Activated T-cell treated with anti-CD3 and anti-CD28 coated beads for 4 hours (primary cell): ENCODE data around the gene GALM.
A peak's percentile ranks its signal among the peaks of the same experiment; 100 is the strongest.
"Not testable (repeated sequence)": the region's sequence is repeated elsewhere in the genome, so short reads cannot be mapped to it uniquely, and the experiment has no call there.

Experiments
- DNase-seq: peaks from one replicate; pipeline ENCODE4 v3.0.0-alpha.2; 2020

Gene GALM

DNA sequence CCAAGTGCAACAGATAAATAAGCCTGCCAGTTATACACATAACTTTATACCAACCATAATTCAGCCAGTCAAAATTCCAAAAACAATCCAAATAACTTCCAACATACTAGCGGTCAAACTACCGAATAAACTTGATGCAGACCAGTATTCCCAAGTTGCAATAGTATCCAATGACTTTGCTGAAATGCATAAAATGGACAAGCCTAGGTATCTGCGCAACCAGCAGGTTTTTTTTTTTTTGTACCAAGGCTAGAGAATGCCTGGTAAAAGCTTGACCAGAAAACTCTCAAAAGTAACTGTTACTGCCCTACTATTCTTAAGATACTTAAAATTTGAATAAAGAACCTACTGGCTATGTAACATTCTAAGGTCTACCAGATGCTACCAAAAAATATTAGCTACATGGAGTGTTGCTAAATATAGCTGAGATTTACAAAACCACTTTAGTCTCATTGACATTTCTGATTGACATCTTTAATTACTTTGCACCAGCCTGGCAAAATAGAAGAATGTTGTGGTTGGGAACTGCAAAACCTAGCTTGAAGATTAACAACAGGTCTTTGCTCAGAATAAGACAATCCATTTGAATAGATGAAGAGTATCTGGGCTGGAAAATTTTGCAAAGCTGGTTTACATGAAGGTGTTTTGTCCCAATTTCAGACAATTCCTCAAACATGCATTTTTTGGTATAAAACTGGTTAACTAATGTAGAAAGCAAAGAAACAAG, 77.9 kb downstream of the GALM start:
- no peak for DNase-seq

DNA sequence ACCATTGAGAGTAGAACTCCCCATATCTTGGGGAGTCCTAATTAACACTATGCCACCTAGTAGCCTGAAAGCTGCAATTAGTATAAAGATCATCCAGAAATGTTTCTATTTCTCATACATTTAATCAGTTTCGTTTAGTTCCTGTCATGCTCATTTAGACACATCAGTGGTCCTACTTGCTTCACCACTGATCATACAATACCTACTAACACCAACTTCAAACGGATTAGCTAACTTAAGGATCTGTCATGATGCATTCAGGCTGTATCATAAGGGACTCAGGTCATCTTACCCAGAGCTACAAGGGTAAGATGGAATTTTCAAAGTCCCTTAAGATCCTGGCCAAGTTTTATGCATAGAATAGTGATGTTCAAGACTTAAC, 78.5 kb downstream of the GALM start:
- no peak for DNase-seq

DNA sequence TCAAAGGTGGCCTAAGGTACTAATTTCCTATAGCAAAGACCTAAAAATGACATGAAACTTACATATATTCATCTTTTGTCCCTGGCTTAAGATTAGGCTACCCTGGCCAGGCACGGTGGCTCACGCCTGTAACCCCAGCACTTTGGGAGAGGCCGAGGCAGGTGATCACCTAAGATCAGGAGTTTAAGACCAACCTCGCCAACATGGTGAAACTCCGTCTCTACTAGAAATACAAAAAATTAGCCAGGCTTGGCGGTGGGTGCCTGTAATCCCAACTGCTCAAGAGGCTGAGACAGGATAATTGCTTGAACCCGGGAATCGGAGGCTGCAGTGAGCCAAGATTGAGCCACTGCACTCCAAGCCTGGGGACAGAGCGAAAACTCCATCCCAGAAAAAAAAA, 79.4 kb downstream of the GALM start:
- DNase-seq, result no peak

DNA sequence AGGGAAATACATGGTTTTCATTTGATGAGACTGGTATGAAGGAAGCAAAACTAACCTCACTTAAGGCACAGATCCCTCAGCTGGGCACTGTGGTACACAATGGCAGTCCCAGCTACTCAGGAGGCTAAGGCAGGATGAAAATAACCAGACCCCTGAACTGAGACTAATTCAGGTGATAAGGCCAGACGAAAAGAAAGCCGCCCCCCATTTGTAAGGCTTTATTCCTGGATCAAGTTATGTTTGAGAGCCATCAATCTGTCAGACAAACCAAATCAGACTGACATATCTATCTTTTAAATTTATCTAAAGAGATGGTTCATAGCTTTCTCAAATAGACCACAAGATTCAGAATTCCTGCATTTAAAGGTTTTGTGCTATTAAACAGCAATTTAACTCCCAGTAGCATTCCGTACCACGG, 81.1 kb downstream of the GALM start:
- DNase-seq, result no peak

DNA sequence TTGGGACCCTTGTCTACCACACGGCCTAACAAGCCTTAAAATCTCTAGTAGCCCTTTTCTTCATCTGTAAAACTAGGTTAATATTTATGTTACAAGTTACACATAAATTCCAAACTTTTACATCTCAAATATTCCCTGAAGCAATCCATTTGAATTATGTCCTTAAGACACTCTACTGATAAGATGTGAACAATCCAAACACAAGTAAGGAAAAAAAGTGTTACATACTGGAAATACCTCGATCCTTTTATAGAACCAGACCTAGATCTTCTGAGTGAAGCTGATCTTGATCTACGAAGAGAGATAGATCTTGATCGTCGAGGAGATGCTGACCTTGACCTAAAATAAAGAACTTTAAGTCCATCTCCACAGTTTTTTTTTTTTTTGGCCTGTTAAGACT, 81.9 kb downstream of the GALM start:
- DNase-seq, result no peak

DNA sequence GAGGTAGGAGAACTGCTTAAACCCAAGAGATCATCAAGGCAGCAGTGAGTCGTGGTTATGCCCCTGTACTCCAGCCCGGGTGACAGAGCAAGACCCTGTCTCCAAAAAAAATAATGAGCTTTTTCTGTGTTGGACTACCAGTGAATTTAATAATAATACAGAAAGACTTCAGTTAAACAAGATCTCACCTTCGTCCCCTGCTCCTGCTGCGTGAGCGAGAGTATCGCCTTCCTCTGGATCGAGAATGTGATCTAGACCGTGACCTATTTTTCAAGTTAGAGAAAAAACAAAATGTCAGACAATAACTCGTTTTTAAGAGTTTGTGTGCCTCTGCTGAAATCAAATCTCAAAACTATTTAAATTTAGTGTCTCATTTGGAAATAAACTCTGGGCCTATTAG, 82.5 kb downstream of the GALM start:
- no peak for DNase-seq

DNA sequence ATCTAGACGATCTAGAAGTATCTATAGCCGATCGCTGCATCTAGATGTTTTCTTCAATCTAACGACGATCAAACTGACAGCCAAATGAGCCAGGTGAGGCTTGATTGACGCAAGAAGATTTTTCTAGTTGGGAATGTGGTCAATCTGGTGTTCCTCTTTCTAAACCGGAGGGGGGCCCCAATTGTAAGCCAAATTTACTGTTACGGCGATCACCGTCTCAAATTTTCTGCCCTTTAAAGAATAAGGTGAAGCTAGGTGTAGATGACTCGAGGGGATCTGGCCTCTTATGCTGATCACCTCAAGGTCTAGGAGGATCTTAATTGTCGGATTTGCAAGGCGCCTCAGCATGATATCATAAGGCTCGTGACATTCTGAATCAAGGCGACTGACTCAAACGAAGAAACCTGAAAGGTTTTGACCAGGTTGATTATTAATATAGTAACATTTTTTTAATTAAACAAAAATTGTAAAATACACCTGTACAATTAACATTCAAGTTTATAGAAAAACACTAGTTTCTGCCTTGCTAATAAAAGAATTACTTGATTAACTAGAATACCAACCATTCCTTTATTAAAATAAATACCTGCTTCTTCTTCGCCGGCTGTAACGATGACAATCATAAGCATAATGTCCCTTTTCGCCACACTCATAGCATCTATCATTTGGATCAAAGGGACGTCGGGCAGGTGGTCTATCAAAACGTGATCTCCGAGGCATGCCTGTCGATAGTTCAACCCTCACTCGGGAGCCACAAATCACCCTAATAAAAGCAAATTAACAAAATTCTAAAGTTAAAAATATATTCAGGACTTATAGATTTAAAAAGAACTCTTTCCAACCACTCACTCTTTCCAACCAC, 83.3 kb downstream of the GALM start:
- DNase-seq, result no peak

DNA sequence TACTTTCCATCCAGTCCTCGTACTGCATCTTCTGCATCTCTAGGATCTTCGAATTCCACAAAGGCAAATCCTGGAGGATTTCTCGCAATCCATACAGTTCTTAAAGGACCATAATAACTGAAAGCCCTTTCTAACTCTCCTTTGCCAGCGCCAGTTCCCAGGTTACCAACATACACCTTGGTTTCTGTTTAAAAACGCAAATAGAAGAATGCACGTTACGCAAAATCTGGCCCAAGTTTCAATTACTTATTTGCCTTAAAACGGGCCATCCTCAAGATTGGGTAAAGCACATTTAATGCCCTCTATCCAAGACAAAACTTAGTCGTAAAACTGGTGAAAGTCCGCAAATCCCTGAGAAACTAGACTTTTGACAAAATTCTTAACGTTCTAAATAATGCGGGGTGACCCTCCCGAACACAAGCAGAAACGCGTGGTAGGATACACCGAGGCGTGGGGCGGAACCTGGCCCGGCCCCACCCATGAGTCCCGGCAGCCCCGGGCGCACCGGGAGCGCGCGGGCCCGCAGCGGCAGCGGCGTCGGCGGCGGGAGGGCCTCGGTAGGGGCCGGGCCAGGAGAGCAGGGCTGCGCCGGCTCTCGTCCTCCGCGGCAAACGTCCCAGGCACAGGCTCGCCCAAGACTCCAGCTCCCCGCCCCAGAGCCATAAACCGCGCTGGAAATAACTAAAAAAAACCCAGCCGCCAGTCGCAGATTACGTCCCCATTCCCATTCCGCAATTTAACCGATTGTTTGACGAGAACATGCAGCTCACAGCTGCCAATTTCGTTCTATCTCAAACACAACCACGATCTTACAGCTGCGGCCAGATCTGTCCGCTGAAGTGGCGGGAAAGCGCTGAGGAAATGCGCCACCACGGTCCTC, 84.3 kb downstream of the GALM start:
- peak; percentile 33 for DNase-seq

DNA sequence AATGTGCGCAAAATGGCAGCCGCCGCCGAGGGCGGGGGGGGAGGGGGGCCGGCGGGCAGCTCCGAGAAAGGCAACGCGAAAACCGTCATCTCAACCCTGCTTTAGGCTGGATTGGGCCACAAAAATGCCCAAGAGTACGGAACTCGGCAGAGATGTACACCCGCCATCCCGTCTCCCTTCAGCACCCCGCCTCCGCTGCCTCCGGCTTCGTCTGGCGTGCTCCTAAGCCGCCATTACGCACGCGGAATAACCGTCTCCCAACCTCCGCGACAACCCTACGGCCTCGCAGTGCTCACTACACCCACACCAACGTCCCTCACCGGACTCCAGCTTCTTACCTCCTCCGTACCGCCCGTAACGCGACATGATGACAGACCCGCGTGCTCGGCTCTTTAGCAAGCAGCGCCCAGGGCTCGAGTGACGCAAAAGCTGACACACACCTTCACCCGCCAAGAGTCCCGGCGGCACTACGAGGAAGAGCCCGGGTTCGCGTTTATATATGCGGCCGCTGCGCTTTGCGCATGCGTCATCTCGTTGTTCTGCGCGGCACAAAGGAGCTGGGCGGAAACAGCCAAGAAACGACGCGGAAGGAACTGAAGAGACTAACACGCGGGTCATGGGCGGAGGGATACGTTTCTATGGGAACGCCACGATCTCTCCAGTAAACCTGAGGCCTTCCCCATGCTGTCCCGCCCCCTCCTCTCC, 85.1 kb downstream of the GALM start, which contains the start of gene SRSF7:
TSS of gene SRSF7 (minus strand) at position 471 of the 705 bp plus-strand sequence. CDS start at position 366, 105 bp downstream.
- DNase-seq, result peak; percentile 98

DNA sequence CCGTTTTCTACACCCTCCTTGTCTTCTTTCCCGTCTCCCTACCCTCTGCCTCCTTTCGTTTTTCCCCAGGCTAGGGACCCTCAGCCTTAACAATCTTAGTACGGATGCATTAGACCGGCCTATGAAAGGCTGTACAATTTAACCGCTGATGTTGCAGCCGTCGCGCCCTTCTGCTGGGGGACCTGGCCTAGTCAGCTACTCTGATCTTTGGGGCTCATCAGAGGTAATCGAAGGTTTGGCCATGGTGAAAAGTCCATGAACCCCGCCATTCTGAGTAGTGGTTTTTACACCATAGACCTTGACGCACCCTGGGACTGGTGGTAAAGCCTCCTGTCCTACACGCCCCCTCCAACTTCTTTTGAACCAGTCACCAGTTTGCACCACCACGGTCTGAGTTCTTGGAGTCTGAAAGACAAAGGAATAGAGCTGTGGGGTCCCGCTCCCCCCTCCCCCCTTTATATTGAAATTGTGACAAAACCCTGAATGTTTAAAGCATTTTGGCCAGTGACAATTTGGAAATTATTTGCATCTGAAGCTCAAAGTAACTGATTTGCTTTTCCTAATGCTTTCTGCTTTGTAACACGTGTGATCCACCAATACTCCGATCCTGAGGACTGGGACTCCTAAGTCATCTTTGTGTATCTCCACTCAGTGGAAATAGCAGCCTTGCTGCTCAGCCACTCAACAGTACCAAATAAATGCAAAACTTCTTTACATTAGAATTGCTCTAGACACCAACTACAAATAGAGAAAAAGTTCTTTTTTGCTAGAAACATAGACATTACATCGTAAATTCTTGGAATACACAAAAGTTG, 85.9 kb downstream of the GALM start:
- DNase-seq, result no peak

DNA sequence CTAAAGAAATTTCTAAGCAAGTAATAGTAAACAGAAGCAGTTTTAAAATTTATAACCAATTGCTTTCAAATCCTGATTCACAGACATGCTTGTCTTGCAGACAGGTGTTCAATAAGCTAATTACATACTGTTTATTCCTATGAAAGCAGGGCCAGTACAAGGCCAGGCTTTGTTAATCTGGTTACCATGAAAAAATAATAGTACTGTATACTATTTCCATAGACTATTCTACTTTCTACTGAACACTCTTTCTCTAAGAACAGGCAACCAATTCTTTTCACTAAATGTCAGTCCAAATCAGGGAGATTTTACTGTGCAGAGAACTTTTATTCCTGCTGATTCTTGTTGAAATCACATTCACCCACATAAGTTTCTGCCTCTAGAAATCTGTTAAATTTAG, 88.1 kb downstream of the GALM start:
- no peak for DNase-seq

DNA sequence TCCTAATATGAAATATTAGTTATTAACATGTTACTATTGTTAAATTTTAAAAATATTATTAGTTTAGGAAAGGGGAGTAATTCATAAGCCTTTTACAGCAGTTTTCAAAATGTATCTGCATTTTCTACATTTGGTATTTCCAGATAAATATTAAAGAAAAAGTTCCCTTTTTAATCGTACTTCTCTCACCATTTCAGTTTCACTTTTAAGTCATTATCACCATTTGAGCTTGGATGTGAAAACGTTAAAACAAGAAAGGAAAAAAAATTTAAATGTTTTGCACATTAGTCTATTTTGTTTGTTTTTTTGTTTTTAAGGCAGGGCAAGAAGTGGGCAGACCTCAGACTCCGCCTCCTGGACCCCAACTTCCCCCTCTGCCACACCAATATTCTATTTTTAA, 88.6 kb downstream of the GALM start:
- DNase-seq, result no peak

DNA sequence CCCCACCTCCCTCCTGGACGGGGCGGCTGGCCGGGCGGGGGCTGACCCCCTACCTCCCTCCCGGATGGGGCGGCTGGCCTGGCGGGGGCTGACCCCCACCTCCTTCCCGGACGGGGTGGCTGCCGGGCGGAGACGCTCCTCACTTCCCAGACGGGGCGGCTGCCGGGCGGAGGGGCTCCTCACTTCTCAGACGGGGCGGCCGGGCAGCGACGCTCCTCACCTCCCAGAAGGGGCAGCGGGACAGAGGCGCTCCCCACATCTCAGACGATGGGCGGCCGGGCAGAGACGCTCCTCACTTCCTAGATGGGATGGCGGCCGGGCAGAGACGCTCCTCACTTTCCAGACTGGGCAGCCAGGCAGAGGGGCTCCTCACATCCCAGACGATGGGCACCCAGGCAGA, 90.0 kb downstream of the GALM start:
- not testable (repeated sequence) for DNase-seq

DNA sequence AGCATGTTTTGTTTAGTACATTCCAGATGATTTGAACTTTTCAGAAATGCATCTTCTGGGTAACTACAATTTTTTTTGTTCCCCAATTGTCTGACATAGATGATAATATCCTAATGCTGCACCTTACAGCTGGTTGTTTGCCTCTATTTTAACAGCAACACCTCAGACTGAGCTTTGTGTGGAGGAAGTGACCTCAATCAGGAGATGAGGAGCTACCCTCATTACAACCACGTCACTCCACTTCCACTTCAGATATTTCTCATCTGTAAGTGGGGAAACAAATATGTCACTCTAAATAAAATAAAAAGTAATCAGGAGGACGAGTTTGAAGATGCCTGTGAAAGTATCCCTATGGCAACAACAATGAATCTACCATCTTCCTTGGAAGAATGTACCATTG, 97.3 kb downstream of the GALM start:
- no peak for DNase-seq

DNA sequence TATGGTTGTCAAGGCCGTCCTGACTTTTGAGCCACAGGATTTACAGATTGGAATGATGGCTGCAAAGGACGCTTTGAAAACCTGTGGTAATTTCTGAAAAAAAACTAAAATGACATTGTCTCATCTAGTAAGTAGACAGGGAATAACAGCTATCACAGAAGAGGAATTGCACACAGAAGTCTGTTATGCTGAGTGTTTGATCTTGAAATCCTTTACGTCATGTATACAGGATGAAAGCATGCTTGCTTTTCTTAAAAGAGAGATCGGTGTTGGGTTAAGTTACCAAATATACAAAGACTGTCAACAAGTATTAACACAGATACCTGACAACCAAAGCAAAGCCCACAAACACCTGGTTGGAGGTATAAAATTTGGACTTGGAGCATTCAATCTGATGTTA, 97.8 kb downstream of the GALM start:
- DNase-seq, result no peak

DNA sequence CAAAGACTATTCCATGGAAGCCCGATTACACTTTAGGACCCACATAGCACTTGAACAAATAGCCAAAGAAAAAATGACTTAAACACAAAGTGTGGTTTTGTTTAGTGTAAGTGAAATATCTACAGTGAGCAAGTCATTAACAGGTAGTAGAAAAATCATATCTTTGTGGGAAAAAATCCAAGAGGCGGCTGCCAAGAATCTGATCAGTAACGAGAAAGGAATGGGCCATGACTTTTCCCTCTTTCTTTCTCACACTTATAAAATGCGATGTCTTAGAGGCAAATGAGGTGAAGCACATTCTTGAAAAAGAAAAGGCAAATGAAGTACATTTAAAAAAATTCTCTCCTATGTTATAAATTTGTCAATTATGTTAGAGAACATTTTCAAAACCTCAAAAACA, 99.2 kb downstream of the GALM start:
- DNase-seq, result no peak

DNA sequence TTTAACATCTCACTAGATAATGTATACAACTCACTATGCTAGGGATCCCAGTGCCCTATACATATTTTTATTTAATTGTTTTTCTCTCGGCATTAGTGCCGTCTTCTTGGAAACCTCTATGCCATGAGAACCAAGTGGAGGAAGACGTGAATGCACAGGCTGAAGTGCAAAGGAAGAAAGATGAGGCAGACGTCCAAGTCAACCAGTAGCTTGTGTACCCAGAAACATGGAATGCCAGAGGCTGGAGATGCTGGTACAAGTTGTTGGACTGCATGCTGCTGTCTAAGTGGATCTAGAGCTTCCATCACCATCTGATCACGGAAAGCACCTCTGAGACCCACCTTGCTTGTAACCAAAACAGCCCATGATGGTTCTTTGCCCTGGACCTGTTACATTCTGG, 99.6 kb downstream of the GALM start:
- DNase-seq, result no peak

DNA sequence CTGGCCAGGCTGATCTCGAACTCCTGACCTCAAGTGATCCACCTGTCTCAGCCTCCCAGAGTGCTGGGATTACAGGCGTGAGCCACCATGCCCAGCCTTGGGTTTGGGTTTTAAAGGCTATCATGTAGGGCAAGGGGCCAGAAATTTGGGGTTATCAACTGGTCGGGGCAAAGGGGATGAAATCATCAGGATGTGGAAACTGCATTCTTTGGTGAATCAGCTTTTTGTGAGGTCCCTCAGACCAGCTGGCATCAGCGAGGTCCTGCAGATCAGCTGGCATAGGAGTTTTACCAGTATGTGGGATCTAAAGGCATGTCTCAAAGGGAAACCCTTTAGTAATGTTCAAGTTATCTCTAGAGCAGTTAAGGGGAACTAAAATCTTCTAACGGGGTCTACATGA, 105.7 kb downstream of the GALM start:
- DNase-seq, result no peak

DNA sequence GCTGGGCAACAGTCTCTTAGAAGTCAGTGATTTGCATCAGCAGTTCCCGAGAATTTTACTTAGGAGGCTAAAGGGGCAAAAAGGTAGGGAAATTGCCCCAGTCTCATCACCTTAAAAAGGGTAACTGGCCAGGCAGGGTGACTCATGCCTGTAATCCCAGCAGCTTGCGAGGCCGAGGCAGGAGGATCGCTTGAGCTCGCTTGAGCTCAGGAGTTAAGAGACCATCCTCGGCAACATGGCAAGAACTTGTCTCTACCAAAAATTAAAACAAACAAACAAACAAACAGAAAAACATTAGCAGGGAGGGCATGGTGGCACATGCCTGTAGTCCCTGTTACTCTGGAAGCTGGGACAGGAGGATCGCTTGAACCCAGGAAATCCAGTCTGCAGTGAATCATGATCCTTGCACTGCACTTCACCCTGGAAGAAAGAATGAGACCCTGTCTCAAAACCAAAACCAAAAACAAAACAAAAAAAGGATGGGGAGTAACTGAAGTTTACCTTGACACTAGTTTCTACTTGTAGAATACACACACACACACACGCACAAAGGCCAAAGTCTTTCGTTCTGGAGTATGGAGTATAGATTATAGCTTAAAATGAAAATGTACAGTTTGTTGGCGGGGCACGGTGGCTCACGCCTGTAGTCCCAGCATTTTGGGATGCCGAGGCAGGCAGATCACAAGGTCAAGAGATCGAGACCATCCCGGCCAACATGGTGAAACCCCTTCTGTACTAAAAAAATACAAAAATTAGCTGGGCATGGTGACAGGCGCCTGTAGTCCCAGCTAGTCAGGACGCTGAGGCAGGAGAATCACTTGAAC, 109.4 kb downstream of the GALM start:
- DNase-seq, result no peak

DNA sequence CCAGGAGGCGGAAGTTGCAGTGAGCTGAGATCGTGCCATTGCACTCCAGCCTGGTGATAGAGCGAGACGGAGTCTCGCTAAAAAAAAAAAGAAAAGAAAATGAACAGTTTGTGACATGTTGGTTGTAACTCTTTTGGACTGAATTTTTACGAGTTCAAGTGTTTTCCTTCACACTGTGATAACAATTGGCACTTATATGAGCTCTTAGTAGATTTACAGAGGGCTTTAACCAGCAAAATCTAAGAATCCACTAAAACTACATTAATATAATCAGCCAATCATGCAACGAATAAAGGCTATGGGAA, 110.0 kb downstream of the GALM start:
- DNase-seq, result no peak

DNA sequence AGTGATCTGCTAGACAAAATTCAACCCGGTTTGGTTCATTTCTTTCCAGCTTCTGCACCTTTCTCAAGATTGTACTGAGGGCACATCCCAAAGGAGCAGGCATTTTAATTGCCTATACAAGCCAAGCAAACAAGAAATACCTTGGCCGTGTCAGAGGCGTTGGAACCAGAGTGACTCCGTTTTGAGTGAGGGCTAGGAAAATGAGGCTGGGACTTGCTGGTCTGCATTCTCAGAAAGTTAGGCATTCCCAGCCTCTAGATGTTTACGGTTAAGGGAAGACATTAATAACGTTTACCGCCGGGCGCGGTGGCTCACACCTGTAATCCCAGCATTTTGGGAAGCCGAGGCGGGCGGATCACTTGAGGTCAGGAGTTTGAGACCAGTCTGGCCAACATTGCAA, 110.6 kb downstream of the GALM start:
- no peak for DNase-seq
